Lower lobe of right lung (tissue), 2 donors: ENCODE results near the gene POU6F2. TPM values are rescaled to one million over a fixed set of nuclear protein-coding genes. Genes with fewer than 3 reads are reported as not detected.

Source experiments
- ATAC-seq, 2 donors: fragments of 200-7000 bp; cut with Tn5 transposase; one replicate each; pipeline ENCODE4 v1.9.1; 2020 to 2022; ENCODE audit warnings: mild to moderate bottlenecking in 2 of 2, moderate library complexity in 2 of 2
- DNase-seq: peaks from one replicate; pipeline ENCODE4 v3.0.0-alpha.2; 2020
- H3K27ac ChIP-seq: fragments of 200-600 bp; one replicate; pipeline ENCODE4 v1.8.0; 2022
- H3K27me3 ChIP-seq: fragments of 200-600 bp; one replicate; pipeline ENCODE4 v1.8.0; 2022; ENCODE audit warnings: low read depth
- H3K36me3 ChIP-seq: fragments of 200-600 bp; one replicate; pipeline ENCODE4 v1.8.0; 2022; ENCODE audit warnings: mild to moderate bottlenecking
- H3K4me1 ChIP-seq: fragments of 200-600 bp; one replicate; pipeline ENCODE4 v1.8.0; 2022
- H3K4me3 ChIP-seq: fragments of 200-600 bp; one replicate; pipeline ENCODE4 v1.8.0; 2022; ENCODE audit warnings: mild to moderate bottlenecking
- H3K9me3 ChIP-seq: fragments of 200-600 bp; one replicate; pipeline ENCODE4 v1.8.0; 2022
- CTCF ChIP-seq: fragments of 200-600 bp; IDR thresholded peaks from one replicate; pipeline ENCODE4 v1.8.0; 2022; ENCODE audit warnings: antibody characterized with exemption, mild to moderate bottlenecking
- intact Hi-C: fragments of 100-400 bp; cut with DNase I; formaldehyde crosslinking; loops from one replicate; pipeline ENCODE4 v1.11.0; 2022
- total RNA-seq: library from RNA; stranded (reverse); fragmentation: NEBNext Ultra II Directional; extraction: Animal tissue kit (Norgen Biotek cat#: 25700); gene quantifications from one replicate; pipeline ENCODE4 v1.2.1, GENCODE V29; 2021
- donor health status: DM: no; HTN: yes; CAD: no; lungs with severe emphysema.

The POU6F2 gene
- total RNA-seq, 1 donor from 2014 or later, result not detected

GRCh38 chr7:39400836-39401235, 423.1 kb downstream of the POU6F2 start:
- Histone ChIP-seq H3K4me1 (no peaks in the 10 kb centered on the region), H3K9me3 (no peaks in the 10 kb centered on the region), H3K4me3 (no peak overlapping the region), H3K27me3 (no peaks in the 10 kb centered on the region), H3K27ac (no peak overlapping the region), H3K36me3 (no peaks in the 10 kb centered on the region)
- DNase-seq (no peak), ATAC-seq (no peak)
- no peak for TF ChIP-seq CTCF
- intact Hi-C loops, result no loop called here

- Histone ChIP-seq H3K27me3 (no peaks in the 10 kb centered on the region), H3K4me1 (no peaks in the 10 kb centered on the region), H3K4me3 (no peak overlapping the region), H3K27ac (no peak overlapping the region), H3K36me3 (no peaks in the 10 kb centered on the region), H3K9me3 (no peaks in the 10 kb centered on the region)
- intact Hi-C loops, result no loop called here
- DNase-seq (no peak), ATAC-seq (no peak)
- no peak for TF ChIP-seq CTCF
These were observed 424.3 kb downstream of the POU6F2 start for GRCh38 chr7:39402034-39402433.

GRCh38 chr7:39404907-39405306, 427.2 kb downstream of the POU6F2 start:
- Histone ChIP-seq H3K27ac (no peak overlapping the region), H3K36me3 (no peaks in the 10 kb centered on the region), H3K4me3 (no peak overlapping the region), H3K9me3 (no peaks in the 10 kb centered on the region), H3K27me3 (no peaks in the 10 kb centered on the region), H3K4me1 (no peaks in the 10 kb centered on the region)
- ATAC-seq (no peak), DNase-seq (no peak)
- TF ChIP-seq CTCF, result no peak
- intact Hi-C loops, result no loop called here

- intact Hi-C loops, result no loop called here
- Histone ChIP-seq H3K27ac (no peak overlapping the region), H3K27me3 (no peaks in the 10 kb centered on the region), H3K4me3 (no peak overlapping the region), H3K9me3 (no peaks in the 10 kb centered on the region), H3K4me1 (no peaks in the 10 kb centered on the region), H3K36me3 (no peaks in the 10 kb centered on the region)
- DNase-seq (no peak), ATAC-seq (no peak)
- TF ChIP-seq CTCF, result no peak
These were observed 427.9 kb downstream of the POU6F2 start for GRCh38 chr7:39405581-39405980.

- no peaks in the 10 kb centered on the region for H3K4me1 ChIP-seq
- H3K9me3 ChIP-seq, result no peaks in the 10 kb centered on the region
- no peak for TF ChIP-seq CTCF
- no peak overlapping the region for H3K27ac ChIP-seq
- H3K4me3 ChIP-seq, result no peak overlapping the region
- intact Hi-C loops, result no loop called here
- ATAC-seq, result no peak
- H3K36me3 ChIP-seq, result no peaks in the 10 kb centered on the region
- no peaks in the 10 kb centered on the region for H3K27me3 ChIP-seq
- DNase-seq, result no peak
These were observed 428.8 kb downstream of the POU6F2 start for GRCh38 chr7:39406467-39406866.

GRCh38 chr7:39407137-39407536, 429.4 kb downstream of the POU6F2 start:
- Histone ChIP-seq H3K27me3 (no peaks in the 10 kb centered on the region), H3K4me1 (no peaks in the 10 kb centered on the region), H3K9me3 (no peaks in the 10 kb centered on the region), H3K4me3 (no peak overlapping the region), H3K36me3 (no peaks in the 10 kb centered on the region), H3K27ac (no peak overlapping the region)
- no peak for TF ChIP-seq CTCF
- DNase-seq (no peak), ATAC-seq (no peak)
- intact Hi-C loops, result no loop called here
